HG02870 (cell line): ENCODE results near the gene ANXA3.
"Not testable (repeated sequence)": the region's sequence is repeated elsewhere in the genome, so short reads cannot be mapped to it uniquely, and the experiment has no call there.

Experiments
- ATAC-seq: cut with Tn5 transposase; IDR thresholded peaks from one replicate; pipeline ENCODE4 v1.9.1; 2021; ENCODE audit warnings: mild to moderate bottlenecking, moderate library complexity; ENCODE audit not compliant: unreplicated experiment

The ANXA3 gene

GRCh38 chr4:78551420-78552351 lies at the start of gene ANXA3:
ANXA3 (plus strand) TSS chr4:78551770; CDS start chr4:78554474, 2,704 bp downstream.
- no peak for ATAC-seq

- not testable (repeated sequence) for ATAC-seq
These were observed 45.3 kb upstream of the ANXA3 start for GRCh38 chr4:78506260-78506659.

GRCh38 chr4:78509043-78509442 lies 42.5 kb upstream of the ANXA3 start:
- no peak for ATAC-seq

- no peak for ATAC-seq
These were observed 41.5 kb upstream of the ANXA3 start for GRCh38 chr4:78510108-78510507.

GRCh38 chr4:78510681-78511080 lies 40.9 kb upstream of the ANXA3 start:
- no peak for ATAC-seq

GRCh38 chr4:78512357-78512920 lies 39.1 kb upstream of the ANXA3 start:
- no peak for ATAC-seq

GRCh38 chr4:78513411-78513975 lies 38.1 kb upstream of the ANXA3 start:
- no peak for ATAC-seq

GRCh38 chr4:78517050-78517652 lies 34.4 kb upstream of the ANXA3 start:
- ATAC-seq: no peak

- no peak for ATAC-seq
These were observed 33.0 kb upstream of the ANXA3 start for GRCh38 chr4:78518561-78518960.

- no peak for ATAC-seq
These were observed 31.6 kb upstream of the ANXA3 start for GRCh38 chr4:78519962-78520361.

GRCh38 chr4:78520808-78521226 lies 30.8 kb upstream of the ANXA3 start:
- no peak for ATAC-seq

- no peak for ATAC-seq
These were observed 27.6 kb upstream of the ANXA3 start for GRCh38 chr4:78524009-78524408.

- no peak for ATAC-seq
These were observed 26.0 kb upstream of the ANXA3 start for GRCh38 chr4:78525559-78525958.

- no peak for ATAC-seq
These were observed 24.5 kb upstream of the ANXA3 start for GRCh38 chr4:78527103-78527502.

GRCh38 chr4:78527555-78527954 lies 24.0 kb upstream of the ANXA3 start:
- ATAC-seq: no peak

- ATAC-seq: no peak
These were observed 23.2 kb upstream of the ANXA3 start for GRCh38 chr4:78528327-78528726.

- ATAC-seq: no peak
These were observed 21.9 kb upstream of the ANXA3 start for GRCh38 chr4:78529569-78530209.

GRCh38 chr4:78532046-78532445 lies 19.5 kb upstream of the ANXA3 start:
- ATAC-seq: no peak

GRCh38 chr4:78533854-78534253 lies 17.7 kb upstream of the ANXA3 start:
- no peak for ATAC-seq

GRCh38 chr4:78534286-78534955 lies 17.1 kb upstream of the ANXA3 start:
- no peak for ATAC-seq
